H9 (cell line): ENCODE results near the gene MATK. TPM values are rescaled to one million over a fixed set of nuclear protein-coding genes. Genes with fewer than 3 reads are reported as not detected.

Experiments
- DNase-seq: peaks from one replicate; pipeline ENCODE4 v3.0.0-alpha.2; 2017
- H2AFZ ChIP-seq: one replicate; pipeline ENCODE4 v1.6.1; 2013; ENCODE audit warnings: mild to moderate bottlenecking, low read length, control low read depth, moderate library complexity
- H2AK5ac ChIP-seq: 2 replicates; pipeline ENCODE4 v1.6.1; 2013; ENCODE audit warnings: low read length, control low read depth, mixed read lengths; ENCODE audit not compliant: insufficient read length
- H2BK120ac ChIP-seq: one replicate; pipeline ENCODE4 v1.6.1; 2013; ENCODE audit warnings: low read depth, mild to moderate bottlenecking, low read length, control low read depth, inconsistent platforms; ENCODE audit not compliant: poor library complexity, severe bottlenecking
- H2BK12ac ChIP-seq: 2 replicates; pipeline ENCODE4 v1.6.1; 2013; ENCODE audit warnings: low read length, control low read depth, mixed read lengths, low read depth; ENCODE audit not compliant: insufficient read length
- H2BK15ac ChIP-seq: 2 replicates; pipeline ENCODE4 v1.6.1; 2013; ENCODE audit warnings: low read depth, low read length, control low read depth
- H2BK20ac ChIP-seq: one replicate; pipeline ENCODE4 v1.6.1; 2013; ENCODE audit warnings: low read depth, mild to moderate bottlenecking, low read length, control low read depth, inconsistent platforms; ENCODE audit not compliant: poor library complexity, severe bottlenecking
- H2BK5ac ChIP-seq: 2 replicates; pipeline ENCODE4 v1.6.1; 2013; ENCODE audit warnings: low read length, control low read depth, mixed read lengths; ENCODE audit not compliant: insufficient read length
- H3K14ac ChIP-seq: 2 replicates; pipeline ENCODE4 v1.6.1; 2013; ENCODE audit warnings: low read length, control low read depth; ENCODE audit not compliant: insufficient read depth
- H3K18ac ChIP-seq: 2 replicates; pipeline ENCODE4 v1.6.1; 2013; ENCODE audit warnings: low read depth, mild to moderate bottlenecking, mixed read lengths, low read length, control low read depth; ENCODE audit not compliant: insufficient read length
- H3K23ac ChIP-seq: 2 replicates; pipeline ENCODE4 v1.6.1; 2013; ENCODE audit warnings: low read length, control low read depth, mixed read lengths, low read depth; ENCODE audit not compliant: insufficient read length
- H3K23me2 ChIP-seq: 2 replicates; pipeline ENCODE4 v1.6.1; 2013; ENCODE audit warnings: low read depth, mild to moderate bottlenecking, mixed read lengths, low read length, control low read depth; ENCODE audit not compliant: insufficient read length, poor library complexity, severe bottlenecking
- H3K27ac ChIP-seq: 2 replicates; pipeline ENCODE4 v1.5.1; 2013; ENCODE audit warnings: low read length, control low read depth, mixed read lengths, low read depth; ENCODE audit not compliant: insufficient read length
- H3K27me3 ChIP-seq: 2 replicates; pipeline ENCODE4 v1.6.1; 2013; ENCODE audit warnings: low read length, control low read depth, inconsistent platforms; ENCODE audit not compliant: insufficient read depth
- H3K4ac ChIP-seq: 2 replicates; pipeline ENCODE4 v1.6.1; 2013; ENCODE audit warnings: low read depth, mild to moderate bottlenecking, control low read depth, inconsistent platforms, low read length, moderate library complexity
- H3K4me1 ChIP-seq: 2 replicates; pipeline ENCODE4 v1.6.1; 2013; ENCODE audit warnings: low read length, control low read depth, inconsistent platforms; ENCODE audit not compliant: insufficient read depth
- H3K4me2 ChIP-seq: 2 replicates; pipeline ENCODE4 v1.6.1; 2013; ENCODE audit warnings: low read length, control low read depth, mixed read lengths; ENCODE audit not compliant: insufficient read length, insufficient read depth
- H3K56ac ChIP-seq: 2 replicates; pipeline ENCODE4 v1.6.1; 2013; ENCODE audit warnings: low read depth, mild to moderate bottlenecking, mixed read lengths, low read length, control low read depth; ENCODE audit not compliant: insufficient read length
- H3K79me1 ChIP-seq: 2 replicates; pipeline ENCODE4 v1.6.1; 2013; ENCODE audit warnings: low read depth, mild to moderate bottlenecking, moderate library complexity, low read length, control low read depth, inconsistent platforms; ENCODE audit not compliant: insufficient read depth, poor library complexity, severe bottlenecking
- H3K79me2 ChIP-seq: 2 replicates; pipeline ENCODE4 v1.6.1; 2013; ENCODE audit warnings: low read length, control low read depth, inconsistent platforms; ENCODE audit not compliant: insufficient read depth
- H3K9ac ChIP-seq: 2 replicates; pipeline ENCODE4 v1.6.1; 2013; ENCODE audit warnings: low read length, control low read depth, mixed read lengths; ENCODE audit not compliant: insufficient read length; ENCODE audit errors: extremely low read depth
- H3K9me3 ChIP-seq: one replicate; pipeline ENCODE4 v1.6.1; 2013; ENCODE audit warnings: low read depth, low read length, inconsistent platforms; ENCODE audit not compliant: control insufficient read depth
- H3T11ph ChIP-seq: one replicate; pipeline ENCODE4 v1.6.1; 2013; ENCODE audit warnings: mild to moderate bottlenecking, low read length, control low read depth, inconsistent platforms
- H4K20me1 ChIP-seq: one replicate; pipeline ENCODE4 v1.6.1; 2013; ENCODE audit not compliant: control insufficient read depth, insufficient read length, insufficient read depth
- H4K5ac ChIP-seq: 2 replicates; pipeline ENCODE4 v1.6.1; 2013; ENCODE audit warnings: low read depth, mild to moderate bottlenecking, mixed read lengths, low read length, control low read depth; ENCODE audit not compliant: insufficient read length
- H4K8ac ChIP-seq: replicated peaks from 2 replicates; pipeline ENCODE4 v1.6.1; 2013; ENCODE audit warnings: low read length, control low read depth, mixed read lengths, low read depth; ENCODE audit not compliant: insufficient read length
- H4K91ac ChIP-seq: 2 replicates; pipeline ENCODE4 v1.6.1; 2013; ENCODE audit warnings: low read depth, mild to moderate bottlenecking, moderate library complexity, mixed read lengths, low read length, control low read depth; ENCODE audit not compliant: insufficient read length
- H3K27ac Mint-ChIP-seq, 3 experiments: 2 replicates in 2 of 3; 3 replicates in 1 of 3; pipeline ENCODE4 v1.8.0; 2020 to 2021; ENCODE audit warnings: mixed read lengths in 3 of 3, mild to moderate bottlenecking in 1 of 3, moderate library complexity in 1 of 3
- H3K27me3 Mint-ChIP-seq: 2 replicates; pipeline ENCODE4 v1.8.0; 2021; ENCODE audit warnings: low read depth, mild to moderate bottlenecking, moderate library complexity, mixed read lengths
- H3K36me3 Mint-ChIP-seq, 3 experiments: 2 replicates in 2 of 3; 3 replicates in 1 of 3; pipeline ENCODE4 v1.8.0; 2020 to 2021; ENCODE audit warnings: low read depth in 3 of 3, mixed read lengths in 3 of 3; ENCODE audit not compliant: insufficient read depth in 1 of 3
- H3K4me1 Mint-ChIP-seq, 2 experiments: 2 replicates each; pipeline ENCODE4 v1.8.0; 2020; ENCODE audit warnings: mixed read lengths in 2 of 2
- H3K4me3 Mint-ChIP-seq, 2 experiments: 2 replicates in 1 of 2; 3 replicates in 1 of 2; pipeline ENCODE4 v1.8.0; 2020 to 2021; ENCODE audit warnings: mild to moderate bottlenecking in 2 of 2, mixed read lengths in 2 of 2, moderate library complexity in 1 of 2
- H3K9me3 Mint-ChIP-seq, 2 experiments: 2 replicates in 1 of 2; 3 replicates in 1 of 2; pipeline ENCODE4 v1.8.0; 2020; ENCODE audit warnings: mild to moderate bottlenecking in 2 of 2, mixed read lengths in 2 of 2, moderate library complexity in 1 of 2
- WGBS: extraction: QIAGEN DNeasy Blood & Tissue Kit; methylation state at CpG from one replicate; pipeline ENCODE4 v1.1.7; 2013; ENCODE audit warnings: missing lambda C conversion rate, low lambda C conversion rate, mixed read lengths; ENCODE audit not compliant: insufficient read length; ENCODE audit errors: extremely low coverage; 5-methylcytosine and 5-hydroxymethylcytosine counted together
- total RNA-seq: library from RNA; stranded (reverse); gene quantifications from 2 replicates; pipeline ENCODE4 v1.2.1, GENCODE V29; 2021
- TF ChIP-seq, protein P1 (sequence below): fragments of 200-600 bp; sonication (generic); conservative IDR thresholded peaks from 3 replicates; pipeline ENCODE4 v1.8.0; 2021; ENCODE audit warnings: antibody characterized with exemption, mild to moderate bottlenecking

MATK gene
- total RNA-seq, 1 experiment from 2014 or later = 13.5 TPM

DNA sequence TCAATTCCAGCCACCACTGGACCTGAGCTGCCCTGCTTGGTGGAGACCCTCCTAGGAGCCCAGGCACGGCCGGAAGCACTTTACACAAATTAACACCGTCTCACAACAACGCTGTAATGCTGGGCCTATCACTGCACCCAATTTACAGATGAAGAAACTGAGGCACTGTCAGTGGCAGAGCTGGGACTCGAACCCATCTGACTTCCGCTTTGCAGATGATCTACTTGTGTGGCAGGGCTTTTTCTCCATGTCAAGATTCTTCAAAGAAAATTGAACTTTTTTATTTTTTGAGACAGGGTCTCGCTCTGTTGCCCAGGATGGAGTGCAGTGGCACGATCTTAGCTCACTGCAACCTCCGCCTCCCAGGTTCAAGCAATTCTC, 48.9 kb upstream of the MATK start:
- Histone ChIP-seq H3K18ac (no peak overlapping the region), H4K20me1 (no peaks in the 10 kb centered on the region), H3K79me1 (no peaks in the 10 kb centered on the region), H3K27ac (no peak overlapping the region), H2BK12ac (no peak overlapping the region), H2BK5ac (no peak overlapping the region), H3K79me2 (no peaks in the 10 kb centered on the region), H3K23me2 (no peaks in the 10 kb centered on the region), H3K9ac (no peak overlapping the region), H3K27me3 (no peaks in the 10 kb centered on the region), H3K23ac (no peak overlapping the region), H2AK5ac (no peak overlapping the region), H3K56ac (no peak overlapping the region), H2AFZ (no peak overlapping the region), H3K4me1 (no peaks in the 10 kb centered on the region), H3K4ac (no peak overlapping the region), H3K14ac (no peak overlapping the region), H4K5ac (no peak overlapping the region), H3T11ph (no peak overlapping the region), H2BK20ac (no peak overlapping the region), H3K9me3 (no peaks in the 10 kb centered on the region), H4K8ac (no peak overlapping the region), H2BK120ac (no peak overlapping the region), H4K91ac (no peak overlapping the region), H2BK15ac (no peak overlapping the region), H3K4me2 (no peak overlapping the region)
- Mint-ChIP-seq H3K9me3 (peaks cover 13 to 14% of the 10 kb centered on the region in 2 experiments; a peak in 4 of 5 replicates), H3K27ac (no peak overlapping the region), H3K4me3 (no peak overlapping the region), H3K4me1 (no peaks in the 10 kb centered on the region), H3K27me3 (peaks cover 13% of the 10 kb centered on the region), H3K36me3 (peaks cover 0 to 4% (median 4%) of the 10 kb centered on the region in 3 experiments; a peak in 3 of 7 replicates)
- DNase-seq = no peak
- no CpG with 5 or more reads among the region's 9 CpGs for WGBS
- TF ChIP-seq, protein P1, sequence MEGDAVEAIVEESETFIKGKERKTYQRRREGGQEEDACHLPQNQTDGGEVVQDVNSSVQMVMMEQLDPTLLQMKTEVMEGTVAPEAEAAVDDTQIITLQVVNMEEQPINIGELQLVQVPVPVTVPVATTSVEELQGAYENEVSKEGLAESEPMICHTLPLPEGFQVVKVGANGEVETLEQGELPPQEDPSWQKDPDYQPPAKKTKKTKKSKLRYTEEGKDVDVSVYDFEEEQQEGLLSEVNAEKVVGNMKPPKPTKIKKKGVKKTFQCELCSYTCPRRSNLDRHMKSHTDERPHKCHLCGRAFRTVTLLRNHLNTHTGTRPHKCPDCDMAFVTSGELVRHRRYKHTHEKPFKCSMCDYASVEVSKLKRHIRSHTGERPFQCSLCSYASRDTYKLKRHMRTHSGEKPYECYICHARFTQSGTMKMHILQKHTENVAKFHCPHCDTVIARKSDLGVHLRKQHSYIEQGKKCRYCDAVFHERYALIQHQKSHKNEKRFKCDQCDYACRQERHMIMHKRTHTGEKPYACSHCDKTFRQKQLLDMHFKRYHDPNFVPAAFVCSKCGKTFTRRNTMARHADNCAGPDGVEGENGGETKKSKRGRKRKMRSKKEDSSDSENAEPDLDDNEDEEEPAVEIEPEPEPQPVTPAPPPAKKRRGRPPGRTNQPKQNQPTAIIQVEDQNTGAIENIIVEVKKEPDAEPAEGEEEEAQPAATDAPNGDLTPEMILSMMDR = no peak
